OCI-LY7 (cell line): ENCODE results near the gene ACSF2. TPM values are rescaled to one million over a fixed set of nuclear protein-coding genes. Genes with fewer than 3 reads are reported as not detected.
A peak's percentile ranks its signal among the peaks of the same experiment; 100 is the strongest.
"Not testable (repeated sequence)": the region's sequence is repeated elsewhere in the genome, so short reads cannot be mapped to it uniquely, and the experiment has no call there.

Experiments
- BruUV-seq: library from RNA; stranded (reverse); fragments of 400-500 nt; replicated peaks from 2 replicates; lab custom pipeline; 2021; lab: Mats Ljungman, UMichigan
- CTCF ChIA-PET: fragments of 300-600 bp; sonication (Branson Sonifier 250); formaldehyde crosslinking; loops from one replicate; lab custom pipeline; 2022; ENCODE audit warnings: antibody characterized with exemption; ENCODE audit not compliant: unreplicated experiment; lab: Charles Lee
- POLR2A ChIA-PET: fragments of 300-600 bp; sonication (Branson Sonifier 250); formaldehyde crosslinking; loops from one replicate; lab custom pipeline; 2022; ENCODE audit warnings: antibody characterized with exemption; lab: Charles Lee
- DNase-seq: peaks from one replicate; pipeline ENCODE4 v3.0.0-alpha.2; 2015; ENCODE audit warnings: low spot score
- H2AFZ ChIP-seq: fragments of 200-600 bp; sonication (generic), shearing (Covaris generic); 2 replicates; pipeline ENCODE4 v1.6.1; 2014; ENCODE audit warnings: mild to moderate bottlenecking, antibody characterized with exemption, low read length, moderate library complexity
- H3K27ac ChIP-seq: fragments of 200-600 bp; sonication (generic); 2 replicates; pipeline ENCODE4 v1.5.1; 2014; ENCODE audit warnings: mixed run types, low read depth, mild to moderate bottlenecking, moderate library complexity, low read length, inconsistent platforms; ENCODE audit not compliant: poor library complexity, severe bottlenecking
- H3K36me3 ChIP-seq: fragments of 200-600 bp; sonication (generic); 2 replicates; pipeline ENCODE4 v1.6.1; 2014; ENCODE audit warnings: mild to moderate bottlenecking, antibody characterized with exemption, low read length, moderate library complexity, mixed read lengths; ENCODE audit not compliant: insufficient read depth
- H3K4me1 ChIP-seq: fragments of 200-600 bp; sonication (generic); 2 replicates; pipeline ENCODE4 v1.5.1; 2014; ENCODE audit warnings: mild to moderate bottlenecking, low read length; ENCODE audit not compliant: insufficient read depth, poor library complexity, severe bottlenecking
- H3K4me2 ChIP-seq: fragments of 200-600 bp; sonication (generic); 2 replicates; pipeline ENCODE4 v1.6.1; 2014; ENCODE audit warnings: mild to moderate bottlenecking, low read length
- H3K4me3 ChIP-seq: fragments of 200-600 bp; sonication (generic); 2 replicates; pipeline ENCODE4 v1.5.1; 2014; ENCODE audit warnings: mild to moderate bottlenecking, low read depth, low read length; ENCODE audit not compliant: poor library complexity, severe bottlenecking
- H3K79me2 ChIP-seq: fragments of 200-600 bp; sonication (generic); 2 replicates; pipeline ENCODE4 v1.6.1; 2016; ENCODE audit warnings: low read depth, mild to moderate bottlenecking, low read length, moderate library complexity, mixed read lengths; ENCODE audit not compliant: insufficient read depth
- H3K9me2 ChIP-seq: fragments of 200-600 bp; sonication (generic); 2 replicates; pipeline ENCODE4 v1.6.1; 2016; ENCODE audit warnings: mild to moderate bottlenecking, low read length, mixed read lengths; ENCODE audit not compliant: insufficient read depth
- H3K9me3 ChIP-seq: fragments of 200-600 bp; sonication (generic); 2 replicates; pipeline ENCODE4 v1.6.1; 2014; ENCODE audit warnings: mild to moderate bottlenecking, mixed run types, low read length, mixed read lengths
- H4K20me1 ChIP-seq: fragments of 200-600 bp; sonication (generic); 2 replicates; pipeline ENCODE4 v1.6.1; 2014; ENCODE audit warnings: mild to moderate bottlenecking, antibody characterized with exemption, low read length, moderate library complexity, mixed read lengths; ENCODE audit not compliant: insufficient read depth
- CTCF ChIP-seq: fragments of 200-600 bp; sonication (generic); conservative IDR thresholded peaks from 2 replicates; pipeline ENCODE4 v1.5.1; 2014; ENCODE audit warnings: mild to moderate bottlenecking, antibody characterized with exemption, low read length, moderate library complexity, mixed read lengths
- EZH2phosphoT487 ChIP-seq: fragments of 200-600 bp; sonication (generic); IDR thresholded peaks from 2 replicates; pipeline ENCODE4 v1.6.1; 2018; ENCODE audit warnings: low read depth, borderline replicate concordance, mild to moderate bottlenecking, mixed run types, antibody characterized with exemption, low read length, moderate library complexity, mixed read lengths
- intact Hi-C: fragments of 100-400 bp; cut with micrococcal nuclease; formaldehyde crosslinking; loops from one replicate; pipeline ENCODE4 v1.10.0; 2022; ENCODE audit not compliant: unreplicated experiment
- total RNA-seq, 2 experiments: library from RNA; depleted of rRNA in 1 of 2; stranded (reverse); fragments of >200 nt in 1 of 2; shearing (Covaris generic) in 1 of 2; gene quantifications; 2 replicates each; pipeline ENCODE4 v1.2.3, GENCODE V29; 2014 to 2022

Gene ACSF2
- total RNA-seq, 2 experiments from 2014 or later: 38.6 to 42.7 TPM

GRCh38 chr17:50397111-50397918, 28.7 kb upstream of the ACSF2 start, which contains the start of gene LRRC59:
TSS of gene LRRC59 (minus strand) at chr17:50397523. CDS start at chr17:50397317, 206 bp downstream.
- intact Hi-C loops: loop anchor here (1.0 to 2.0 kb wide), 2 partner anchors 25 to 81 kb away; partner anchors contain the start of gene RSAD1
- Histone ChIP-seq H3K9me2 (no peaks in the 10 kb centered on the region), H3K4me2 (peak within 1 kb of the TSS; percentile 97), H3K79me2 (peaks cover 30% of the 10 kb centered on the region), H3K4me3 (peak within 1 kb of the TSS; percentile 84), H3K36me3 (peaks cover 32% of the 10 kb centered on the region), H2AFZ (peak within 1 kb of the TSS; percentile 86), H4K20me1 (peaks cover 14% of the 10 kb centered on the region; the same call in 1 of the 2 replicates), H3K27ac (peak within 1 kb of the TSS; percentile 4), H3K4me1 (peaks cover 24% of the 10 kb centered on the region), H3K9me3 (no peaks in the 10 kb centered on the region)
- no peak for TF ChIP-seq EZH2phosphoT487
- TF ChIP-seq CTCF: peak; percentile 82
- ChIA-PET CTCF (interaction anchor here (0.6 to 1.8 kb wide), 10 partner anchors 23 to 85 kb away, joined by 3 to 7 read pairs (median 4); partner anchors contain the start of genes EME1 and RSAD1), POLR2A (interaction anchor here (0.5 to 3.6 kb wide), 7 partner anchors 24 to 362 kb away, joined by 3 to 33 read pairs (median 6); partner anchors contain the start of genes ACSF2, EME1 and MRPL27)
- no TSS peak for BruUV-seq
- DNase-seq: peak; percentile 90

GRCh38 chr17:50397919-50398285, 28.1 kb upstream of the ACSF2 start:
- DNase-seq: no peak
- Histone ChIP-seq H3K4me3 (peak overlapping the region; percentile 84), H3K9me3 (no peaks in the 10 kb centered on the region), H2AFZ (peak overlapping the region; percentile 86), H3K27ac (no peak overlapping the region), H3K79me2 (peaks cover 30% of the 10 kb centered on the region), H3K36me3 (peaks cover 26% of the 10 kb centered on the region), H3K4me1 (peaks cover 18% of the 10 kb centered on the region), H3K4me2 (peak overlapping the region; percentile 63), H4K20me1 (peaks cover 14% of the 10 kb centered on the region; the same call in 1 of the 2 replicates), H3K9me2 (no peaks in the 10 kb centered on the region)
- intact Hi-C loops: loop anchor here (1.0 to 2.0 kb wide), 2 partner anchors 26 to 81 kb away; partner anchors contain the start of gene RSAD1
- ChIA-PET CTCF (interaction anchor here (0.6 to 1.8 kb wide), 8 partner anchors 23 to 86 kb away, joined by 3 to 7 read pairs (median 4); partner anchors contain the start of genes EME1 and RSAD1), POLR2A (interaction anchor here (0.6 to 3.6 kb wide), 7 partner anchors 24 to 959 kb away, joined by 3 to 33 read pairs (median 6); partner anchors contain the start of genes ACSF2, EME1 and MRPL27)
- BruUV-seq: no TSS peak
- TF ChIP-seq EZH2phosphoT487: no peak
- no peak for TF ChIP-seq CTCF

DNA sequence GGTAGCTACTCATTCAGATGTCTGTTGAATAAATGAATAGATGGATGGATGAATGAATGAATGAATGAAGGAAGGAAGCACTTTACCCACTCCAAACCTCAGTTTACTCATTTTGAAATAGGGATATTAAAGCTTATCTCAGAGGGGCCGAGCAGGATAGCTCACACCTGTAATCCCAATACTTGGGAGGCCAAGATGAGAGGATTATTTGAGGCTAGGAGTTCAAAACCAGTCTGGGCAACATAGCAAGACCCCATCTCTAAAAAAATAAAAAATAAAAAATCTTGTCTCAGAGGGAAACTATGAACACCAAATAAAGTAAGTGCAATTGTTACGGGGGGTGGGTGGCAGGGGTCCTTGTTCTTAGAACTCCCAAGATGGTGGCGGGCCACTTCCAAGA, 27.3 kb upstream of the ACSF2 start:
- BruUV-seq: not testable (repeated sequence)
- POLR2A ChIA-PET: interaction anchor here (0.6 to 3.6 kb wide), 5 partner anchors 23 to 959 kb away, joined by 4 to 33 read pairs (median 11); partner anchors contain the start of genes ACSF2, EME1 and MRPL27

DNA sequence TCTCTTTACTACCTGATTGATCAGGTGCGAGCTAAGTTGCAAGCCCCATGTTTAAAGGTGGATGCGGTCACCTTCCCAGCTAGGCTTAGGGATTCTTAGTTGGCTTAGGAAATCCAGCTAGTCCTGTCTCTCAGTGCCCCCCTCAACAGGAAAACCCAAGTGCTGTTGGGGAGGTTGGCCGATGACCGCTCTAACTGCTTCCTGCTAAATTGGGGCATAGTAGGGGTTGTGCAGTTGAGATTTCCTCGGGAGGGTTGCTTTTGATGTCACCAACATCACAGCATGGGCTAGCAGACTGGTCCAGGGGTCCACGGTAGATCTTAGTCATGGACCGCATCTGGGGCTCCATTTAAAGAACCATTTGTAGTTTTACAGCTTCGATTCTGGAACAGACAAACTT, 26.4 kb upstream of the ACSF2 start:
- BruUV-seq, DNase-seq, H3K4me3 ChIP-seq, H3K36me3 ChIP-seq, H3K9me2 ChIP-seq, H3K9me3 ChIP-seq, H2AFZ ChIP-seq, H3K4me2 ChIP-seq, CTCF ChIA-PET, H3K27ac ChIP-seq, intact Hi-C loops: not testable (repeated sequence)
- peaks cover 14% of the 10 kb centered on the region for H3K4me1 ChIP-seq
- POLR2A ChIA-PET: interaction anchor here (1.4 kb wide), 1 partner anchor 9 kb away, joined by 3 read pairs; no protein-coding TSS in a partner anchor
- peaks cover 14% of the 10 kb centered on the region; the same call in 1 of the 2 replicates for H4K20me1 ChIP-seq
- peaks cover 27% of the 10 kb centered on the region for H3K79me2 ChIP-seq

More for the DNA sequence above, 27.3 kb upstream of the ACSF2 start:
- H3K4me2 ChIP-seq, intact Hi-C loops, H3K4me3 ChIP-seq, H2AFZ ChIP-seq, H3K9me3 ChIP-seq, H3K9me2 ChIP-seq, H3K27ac ChIP-seq, DNase-seq: not testable (repeated sequence)
- Histone ChIP-seq H3K36me3 (peaks cover 19% of the 10 kb centered on the region), H3K79me2 (peaks cover 30% of the 10 kb centered on the region), H4K20me1 (peaks cover 14% of the 10 kb centered on the region; the same call in 1 of the 2 replicates), H3K4me1 (peaks cover 14% of the 10 kb centered on the region)
- CTCF ChIA-PET: interaction anchor here (1.7 kb wide), 1 partner anchor 25 kb away, joined by 4 read pairs; the partner anchor contains the start of gene EME1
